Suprapubic skin (tissue), 4 donors: Measurements from ENCODE around the gene PHF1. TPM values are rescaled to one million over a fixed set of nuclear protein-coding genes. Genes with fewer than 3 reads are reported as not detected.

Source experiments
- DNase-seq, 2 donors: peaks; one replicate each; pipeline ENCODE4 v3.0.0-alpha.2; 2019; ENCODE audit warnings: low spot score in 2 of 2
- H3K27ac ChIP-seq: fragments of 200-600 bp; sonication (generic); one replicate; pipeline ENCODE4 v1.5.1; 2019
- H3K27me3 ChIP-seq: fragments of 200-600 bp; sonication (generic); one replicate; pipeline ENCODE4 v1.5.1; 2019
- H3K36me3 ChIP-seq: fragments of 200-600 bp; sonication (generic); one replicate; pipeline ENCODE4 v1.5.1; 2019
- H3K4me1 ChIP-seq: fragments of 200-600 bp; sonication (generic); one replicate; pipeline ENCODE4 v1.5.1; 2019
- H3K4me3 ChIP-seq: fragments of 200-600 bp; sonication (generic); one replicate; pipeline ENCODE4 v1.5.1; 2019; ENCODE audit warnings: mild to moderate bottlenecking
- H3K9me3 ChIP-seq: fragments of 200-600 bp; sonication (generic); one replicate; pipeline ENCODE4 v1.5.1; 2019
- EP300 ChIP-seq: sonication (generic); formaldehyde crosslinking; IDR thresholded peaks from one replicate; pipeline ENCODE4 v1.6.1; 2017; ENCODE audit warnings: antibody characterized with exemption
- POLR2A ChIP-seq, 2 donors: fragments of 450-650 bp; IDR thresholded peaks; one replicate each; pipeline ENCODE4 v1.6.1; 2017; ENCODE audit warnings: antibody characterized with exemption in 2 of 2, mild to moderate bottlenecking in 2 of 2, moderate library complexity in 2 of 2
- POLR2AphosphoS5 ChIP-seq, 3 donors: sonication (generic); formaldehyde crosslinking; IDR thresholded peaks; one replicate each; pipeline ENCODE4 v1.6.1; 2017; ENCODE audit warnings: antibody characterized with exemption in 3 of 3
- WGBS: methylation state at CpG from one replicate; pipeline ENCODE4 v1.1.5; 2018; 5-methylcytosine and 5-hydroxymethylcytosine counted together
- total RNA-seq, 4 donors: library from RNA; depleted of rRNA; stranded (reverse); fragments of >200 nt; gene quantifications; one replicate each; pipeline ENCODE4 v1.1.0, GENCODE V29; 2016
- TF ChIP-seq, protein P1 (sequence below), 2 donors: fragments of 200-600 bp in 1 of 2; fragments of 450-650 bp in 1 of 2; sonication (generic) in 1 of 2; IDR thresholded peaks; one replicate each; pipeline ENCODE4 v1.5.1; 2016 to 2019; ENCODE audit warnings: antibody characterized with exemption in 2 of 2, mild to moderate bottlenecking in 1 of 2, moderate library complexity in 1 of 2

Gene PHF1
- total RNA-seq, 4 donors from 2014 or later = 35.9 to 102 (median 48.6) TPM

DNA sequence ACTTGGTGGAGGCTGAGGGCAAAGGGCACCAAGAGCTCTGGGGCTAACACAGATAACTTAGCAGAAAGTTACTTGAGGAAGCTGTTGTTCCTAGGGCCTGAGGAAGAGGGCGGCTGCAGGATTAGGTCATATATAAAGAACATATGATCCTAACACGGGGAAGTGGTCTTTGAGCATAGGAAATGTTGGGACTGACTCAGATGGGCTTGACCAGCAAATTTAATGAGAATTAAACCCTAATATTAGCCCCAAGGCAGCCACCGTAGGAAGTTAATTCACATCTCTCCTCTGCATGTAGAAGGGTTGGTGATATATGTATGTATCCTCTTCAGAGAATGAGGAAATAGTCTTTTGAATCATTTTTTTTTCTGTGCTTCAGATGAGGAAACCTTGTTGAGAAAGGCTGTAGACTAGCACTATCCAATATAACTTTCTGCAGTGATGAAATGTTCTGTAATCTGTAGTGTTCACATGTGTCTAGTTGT lies 34.3 kb downstream of the PHF1 start:
- Histone ChIP-seq H3K27me3 (no peaks in the 10 kb centered on the region), H3K4me1 (no peaks in the 10 kb centered on the region), H3K4me3 (no peak overlapping the region), H3K36me3 (peaks cover 74% of the 10 kb centered on the region), H3K9me3 (no peaks in the 10 kb centered on the region), H3K27ac (no peak overlapping the region)
- DNase-seq = no peak
- TF ChIP-seq POLR2AphosphoS5 (IDR thresholded peaks at IDR 0.05) (no peak), EP300 (no peak), POLR2A (IDR thresholded peaks at IDR 0.05) (no peak)
- TF ChIP-seq, protein P1, sequence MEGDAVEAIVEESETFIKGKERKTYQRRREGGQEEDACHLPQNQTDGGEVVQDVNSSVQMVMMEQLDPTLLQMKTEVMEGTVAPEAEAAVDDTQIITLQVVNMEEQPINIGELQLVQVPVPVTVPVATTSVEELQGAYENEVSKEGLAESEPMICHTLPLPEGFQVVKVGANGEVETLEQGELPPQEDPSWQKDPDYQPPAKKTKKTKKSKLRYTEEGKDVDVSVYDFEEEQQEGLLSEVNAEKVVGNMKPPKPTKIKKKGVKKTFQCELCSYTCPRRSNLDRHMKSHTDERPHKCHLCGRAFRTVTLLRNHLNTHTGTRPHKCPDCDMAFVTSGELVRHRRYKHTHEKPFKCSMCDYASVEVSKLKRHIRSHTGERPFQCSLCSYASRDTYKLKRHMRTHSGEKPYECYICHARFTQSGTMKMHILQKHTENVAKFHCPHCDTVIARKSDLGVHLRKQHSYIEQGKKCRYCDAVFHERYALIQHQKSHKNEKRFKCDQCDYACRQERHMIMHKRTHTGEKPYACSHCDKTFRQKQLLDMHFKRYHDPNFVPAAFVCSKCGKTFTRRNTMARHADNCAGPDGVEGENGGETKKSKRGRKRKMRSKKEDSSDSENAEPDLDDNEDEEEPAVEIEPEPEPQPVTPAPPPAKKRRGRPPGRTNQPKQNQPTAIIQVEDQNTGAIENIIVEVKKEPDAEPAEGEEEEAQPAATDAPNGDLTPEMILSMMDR (IDR thresholded peaks at IDR 0.05) = no peak
- WGBS = 88% methylated on average over 3 of the region's 3 CpGs

DNA sequence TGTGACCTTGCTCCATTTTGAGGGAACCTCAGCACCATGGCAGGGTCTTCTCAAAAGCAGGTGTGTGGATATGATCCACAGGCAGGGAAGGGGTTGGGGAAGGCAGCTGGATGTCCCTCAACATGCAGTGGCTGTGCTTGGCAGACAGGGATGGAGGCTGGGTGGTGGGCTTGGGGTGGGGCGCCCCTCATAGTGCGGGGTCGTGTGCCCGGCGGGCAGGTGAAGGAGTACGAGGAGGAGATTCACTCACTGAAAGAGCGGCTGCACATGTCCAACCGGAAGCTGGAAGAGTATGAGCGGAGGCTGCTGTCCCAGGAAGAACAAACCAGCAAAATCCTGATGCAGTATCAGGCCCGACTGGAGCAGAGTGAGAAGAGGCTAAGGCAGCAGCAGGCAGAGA lies 35.5 kb downstream of the PHF1 start:
- peaks cover 63% of the 10 kb centered on the region for H3K36me3 ChIP-seq
- 88% methylated on average over 10 of the region's 10 CpGs for WGBS
- H3K9me3 ChIP-seq = no peaks in the 10 kb centered on the region
- TF ChIP-seq EP300 = no peak
- TF ChIP-seq, protein P1 (IDR thresholded peaks at IDR 0.05) = no peak
- no peak for TF ChIP-seq POLR2A (IDR thresholded peaks at IDR 0.05)
- no peak for TF ChIP-seq POLR2AphosphoS5 (IDR thresholded peaks at IDR 0.05)
- H3K27ac ChIP-seq = no peak overlapping the region
- no peak overlapping the region for H3K4me3 ChIP-seq
- H3K27me3 ChIP-seq = no peaks in the 10 kb centered on the region
- no peak for DNase-seq
- no peaks in the 10 kb centered on the region for H3K4me1 ChIP-seq

DNA sequence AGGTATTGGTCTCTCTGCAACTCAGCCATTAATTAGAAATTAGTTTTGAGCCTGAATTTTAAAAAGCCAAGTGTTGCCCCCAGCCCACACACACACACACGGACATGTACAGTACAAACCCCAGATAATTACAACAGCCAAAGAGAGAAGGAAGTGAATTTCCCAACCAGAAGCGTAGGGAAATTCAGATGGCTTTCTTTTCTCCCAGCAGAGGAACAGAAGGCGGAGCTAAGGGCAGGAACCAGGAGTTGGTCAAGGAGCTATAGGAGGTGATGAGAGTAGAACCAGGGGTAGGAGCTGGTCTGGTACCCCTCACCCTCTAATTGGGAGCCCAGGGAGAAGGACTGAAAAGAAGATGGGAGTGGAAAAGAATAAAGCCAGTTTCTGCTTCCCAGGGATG lies 39.6 kb downstream of the PHF1 start:
- Histone ChIP-seq H3K4me3 (no peak overlapping the region), H3K36me3 (peaks cover 29% of the 10 kb centered on the region), H3K27me3 (no peaks in the 10 kb centered on the region), H3K9me3 (no peaks in the 10 kb centered on the region), H3K4me1 (peaks cover 22% of the 10 kb centered on the region), H3K27ac (no peak overlapping the region)
- TF ChIP-seq EP300 (no peak), POLR2AphosphoS5 (IDR thresholded peaks at IDR 0.05) (no peak), POLR2A (IDR thresholded peaks at IDR 0.05) (no peak)
- TF ChIP-seq, protein P1 (IDR thresholded peaks at IDR 0.05) = no peak
- 71% methylated on average over 3 of the region's 3 CpGs for WGBS
- DNase-seq = no peak

DNA sequence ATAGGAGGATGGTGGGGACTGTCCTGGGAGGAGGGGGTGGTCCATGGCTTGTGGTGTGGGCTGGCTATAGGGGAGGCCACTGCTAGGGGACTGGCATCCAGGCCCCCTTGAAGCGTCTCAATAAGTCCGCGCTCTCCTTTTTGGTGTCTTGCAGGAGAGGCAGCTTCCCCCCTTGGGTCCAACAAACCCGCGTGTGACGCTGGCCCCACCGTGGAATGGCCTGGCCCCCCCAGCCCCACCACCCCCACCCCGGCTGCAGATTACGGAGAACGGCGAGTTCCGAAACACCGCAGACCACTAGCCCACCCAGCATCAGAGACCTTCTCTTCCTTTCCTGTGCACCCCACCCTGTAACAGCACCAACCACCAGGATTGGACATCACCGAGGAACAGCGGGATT lies 40.8 kb downstream of the PHF1 start:
- Histone ChIP-seq H3K9me3 (no peaks in the 10 kb centered on the region), H3K27me3 (no peaks in the 10 kb centered on the region), H3K27ac (no peak overlapping the region), H3K4me3 (no peak overlapping the region), H3K4me1 (peaks cover 22% of the 10 kb centered on the region), H3K36me3 (peaks cover 32% of the 10 kb centered on the region)
- 81% methylated on average over 5 of the region's 15 CpGs for WGBS
- no peak for TF ChIP-seq POLR2A (IDR thresholded peaks at IDR 0.05)
- DNase-seq = no peak

DNA sequence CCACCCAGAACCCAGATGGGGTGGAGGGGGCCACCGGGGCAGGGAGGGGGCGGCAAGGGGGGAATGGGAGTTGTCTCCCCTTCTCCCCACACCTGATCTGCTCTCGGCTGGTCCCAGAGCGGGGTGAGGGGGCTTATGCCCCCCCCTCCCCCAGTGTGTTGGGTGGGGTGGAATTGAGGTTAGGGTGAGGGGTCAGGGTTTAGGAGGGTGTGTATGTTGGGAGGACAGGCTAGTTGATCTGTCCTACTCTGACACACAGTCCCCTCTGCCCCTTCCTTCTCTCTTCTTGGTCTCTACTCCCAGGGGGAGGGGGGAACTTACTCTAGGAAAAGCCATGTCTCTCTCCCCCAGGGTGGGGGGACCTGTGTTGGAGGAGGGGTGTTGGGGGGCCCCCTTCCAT lies 41.7 kb downstream of the PHF1 start:
- peaks cover 28% of the 10 kb centered on the region for H3K36me3 ChIP-seq
- no peak for TF ChIP-seq POLR2AphosphoS5 (IDR thresholded peaks at IDR 0.05)
- no peak for TF ChIP-seq EP300
- TF ChIP-seq POLR2A (IDR thresholded peaks at IDR 0.05) = no peak
- TF ChIP-seq, protein P1 (IDR thresholded peaks at IDR 0.05) = no peak
- no peaks in the 10 kb centered on the region for H3K27me3 ChIP-seq
- no peak overlapping the region for H3K27ac ChIP-seq
- peaks cover 22% of the 10 kb centered on the region for H3K4me1 ChIP-seq
- no peak overlapping the region for H3K4me3 ChIP-seq
- 75% methylated on average over 3 of the region's 4 CpGs for WGBS
- no peaks in the 10 kb centered on the region for H3K9me3 ChIP-seq
- DNase-seq = no peak
